Stomach (tissue), 9 donors: Measurements from ENCODE around the gene HSD17B13. TPM values are rescaled to one million over a fixed set of nuclear protein-coding genes. Genes with fewer than 3 reads are reported as not detected.

Source experiments
- DNase-seq, 2 donors: peaks; one replicate each; pipeline versions ENCODE4 v3.0.0 to v3.0.0-alpha.2; 2013 to 2019
- H3K27ac ChIP-seq, 5 donors: fragments of 200-600 bp in 4 of 5; sonication (generic) in 4 of 5; one replicate each; pipeline ENCODE4 v1.5.1; 2013 to 2019; ENCODE audit warnings: mild to moderate bottlenecking in 1 of 5, moderate library complexity in 1 of 5
- H3K27me3 ChIP-seq, 3 donors: fragments of 200-600 bp; sonication (generic); one replicate each; pipeline ENCODE4 v1.5.1; 2017 to 2019; ENCODE audit warnings: mixed run types in 1 of 3
- H3K36me3 ChIP-seq, 4 donors: fragments of 200-600 bp; sonication (generic); 1 replicate in 3 of 4; 2 replicates in 1 of 4; pipeline ENCODE4 v1.5.1; 2016 to 2019
- H3K4me1 ChIP-seq, 4 donors: fragments of 200-600 bp; sonication (generic); one replicate each; pipeline ENCODE4 v1.5.1; 2016 to 2019
- H3K4me3 ChIP-seq, 4 donors: fragments of 200-600 bp; sonication (generic) in 3 of 4; one replicate each; pipeline ENCODE4 v1.5.1; 2016 to 2019; ENCODE audit warnings: mild to moderate bottlenecking in 1 of 4
- H3K9me3 ChIP-seq, 4 donors: fragments of 200-600 bp; sonication (generic); one replicate each; pipeline ENCODE4 v1.5.1; 2016 to 2019
- EP300 ChIP-seq: sonication (generic); formaldehyde crosslinking; IDR thresholded peaks from one replicate; pipeline ENCODE4 v1.6.1; 2017; ENCODE audit warnings: antibody characterized with exemption
- POLR2A ChIP-seq, 4 donors: fragments of 450-650 bp; IDR thresholded peaks; one replicate each; pipeline ENCODE4 v1.6.1; 2016; ENCODE audit warnings: antibody characterized with exemption in 4 of 4, control low read depth in 2 of 4, mild to moderate bottlenecking in 1 of 4, moderate library complexity in 1 of 4
- POLR2AphosphoS5 ChIP-seq, 3 donors: sonication (generic); formaldehyde crosslinking; IDR thresholded peaks; one replicate each; pipeline ENCODE4 v1.6.1; 2016; ENCODE audit warnings: antibody characterized with exemption in 3 of 3
- WGBS, 5 donors: extraction: QIAGEN DNeasy Blood & Tissue Kit in 3 of 5; methylation state at CpG; one replicate each; pipeline versions ENCODE4 v1.1.5 to v1.1.7; 2013 to 2018; 5-methylcytosine and 5-hydroxymethylcytosine counted together
- intact Hi-C: fragments of 100-400 bp; cut with DNase I; formaldehyde crosslinking; loops from one replicate; pipeline ENCODE4 v1.15.1; 2023; ENCODE audit warnings: low total_unique reads
- polyA plus RNA-seq, 3 donors: library from polyadenylated mRNA; stranded (reverse); fragments of 200-250 nt; gene quantifications; one replicate each; pipeline ENCODE4 v1.2.3, GENCODE V29; 2013
- total RNA-seq, 5 donors: library from RNA; depleted of rRNA; stranded (reverse); fragments of >200 nt; gene quantifications; one replicate each; pipeline versions ENCODE4 v1.1.0 to v1.2.3, GENCODE V29; 2014 to 2016
- TF ChIP-seq, protein P1 (sequence below), 7 experiments: fragments of 450-650 bp in 4 of 7; fragments of 200-600 bp in 3 of 7; sonication (generic) in 3 of 7; IDR thresholded peaks; one replicate each; pipeline ENCODE4 v1.5.1; 2016 to 2019; ENCODE audit warnings: antibody characterized with exemption in 7 of 7, control low read depth in 2 of 7, mild to moderate bottlenecking in 1 of 7
- donor health status: healthy with polysubstance abuse.
- donor health status: Bipolar disorder and iron deficiency.
- donor health status: healthy.

The HSD17B13 gene
- total and polyA plus RNA-seq, 8 donors, result 0.05 to 1.8 (median 0.87) TPM; not detected in 4

DNA sequence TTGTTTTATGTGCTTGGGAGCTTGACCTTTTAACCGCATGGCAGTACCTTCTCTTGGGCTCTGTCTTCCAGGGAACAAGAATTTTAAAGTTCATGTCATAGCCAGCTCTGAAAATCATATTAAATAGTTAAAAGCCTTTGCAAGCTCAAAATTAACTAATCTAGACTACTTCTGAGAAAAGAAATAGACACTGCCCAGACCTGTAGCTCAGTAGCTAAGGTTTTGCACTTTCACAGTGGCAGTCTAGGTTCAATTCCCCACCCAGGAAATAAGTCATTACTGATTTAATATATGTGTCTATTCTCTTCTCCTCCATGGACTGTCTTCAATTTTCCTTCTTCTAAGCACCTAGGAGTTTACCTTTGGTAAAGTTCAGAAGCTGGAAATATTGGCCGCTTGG, 40.9 kb upstream of the HSD17B13 start:
- H3K4me3 ChIP-seq, result no peak overlapping the region
- WGBS, 5 donors, result 96 to 100% (median 98%) methylated on average over 2 of the region's 2 CpGs
- TF ChIP-seq EP300 (no peak), POLR2A (IDR thresholded peaks at IDR 0.05) (no peak)
- no peak for DNase-seq
- H3K4me1 ChIP-seq, result peaks cover 0 to 13% (median 0%) of the 10 kb centered on the region in 4 donors
- H3K27ac ChIP-seq, result no peak overlapping the region
- intact Hi-C loops, result no loop called here
- H3K36me3 ChIP-seq, result peaks cover 24 to 94% (median 86%) of the 10 kb centered on the region in 4 donors
- no peaks in the 10 kb centered on the region for H3K9me3 ChIP-seq
- no peaks in the 10 kb centered on the region for H3K27me3 ChIP-seq

DNA sequence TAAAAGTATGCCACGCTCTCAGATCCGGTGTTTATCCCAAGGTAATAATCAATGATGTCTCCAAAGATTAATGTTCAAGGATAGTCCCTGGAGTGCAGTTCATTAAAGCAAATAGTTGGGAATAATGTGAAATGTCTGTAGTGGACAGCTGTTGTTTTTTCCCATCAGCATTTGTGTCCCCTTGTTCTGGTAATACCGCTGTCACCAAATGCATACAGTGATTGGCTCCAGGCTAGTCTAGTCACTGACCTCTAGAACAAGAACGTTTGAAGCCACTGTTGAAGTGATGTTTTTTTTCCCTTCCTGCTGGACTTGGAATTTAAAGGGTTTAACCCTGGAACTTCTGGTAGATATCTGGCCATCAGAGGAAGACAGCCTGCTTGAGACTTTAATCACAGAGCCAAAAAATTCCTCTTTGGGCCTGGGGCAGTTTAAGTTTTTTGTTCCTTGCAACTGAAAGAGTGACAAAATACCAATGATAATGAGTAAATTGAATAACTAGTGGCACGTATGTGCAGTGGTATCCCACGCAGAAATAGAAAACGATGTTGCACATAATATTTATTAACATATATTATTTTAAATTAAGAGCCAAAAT, 37.8 kb upstream of the HSD17B13 start:
- peaks cover 23 to 87% (median 79%) of the 10 kb centered on the region in 4 donors for H3K36me3 ChIP-seq

GRCh38 chr4:87359258-87359657, 36.6 kb upstream of the HSD17B13 start:
- Histone ChIP-seq H3K4me1 (peaks cover 0 to 6% (median 2%) of the 10 kb centered on the region in 4 donors), H3K27me3 (no peaks in the 10 kb centered on the region), H3K36me3 (peaks cover 12 to 84% (median 74%) of the 10 kb centered on the region in 4 donors), H3K4me3 (no peak overlapping the region), H3K9me3 (no peaks in the 10 kb centered on the region), H3K27ac (no peak overlapping the region)
- TF ChIP-seq, protein P1, sequence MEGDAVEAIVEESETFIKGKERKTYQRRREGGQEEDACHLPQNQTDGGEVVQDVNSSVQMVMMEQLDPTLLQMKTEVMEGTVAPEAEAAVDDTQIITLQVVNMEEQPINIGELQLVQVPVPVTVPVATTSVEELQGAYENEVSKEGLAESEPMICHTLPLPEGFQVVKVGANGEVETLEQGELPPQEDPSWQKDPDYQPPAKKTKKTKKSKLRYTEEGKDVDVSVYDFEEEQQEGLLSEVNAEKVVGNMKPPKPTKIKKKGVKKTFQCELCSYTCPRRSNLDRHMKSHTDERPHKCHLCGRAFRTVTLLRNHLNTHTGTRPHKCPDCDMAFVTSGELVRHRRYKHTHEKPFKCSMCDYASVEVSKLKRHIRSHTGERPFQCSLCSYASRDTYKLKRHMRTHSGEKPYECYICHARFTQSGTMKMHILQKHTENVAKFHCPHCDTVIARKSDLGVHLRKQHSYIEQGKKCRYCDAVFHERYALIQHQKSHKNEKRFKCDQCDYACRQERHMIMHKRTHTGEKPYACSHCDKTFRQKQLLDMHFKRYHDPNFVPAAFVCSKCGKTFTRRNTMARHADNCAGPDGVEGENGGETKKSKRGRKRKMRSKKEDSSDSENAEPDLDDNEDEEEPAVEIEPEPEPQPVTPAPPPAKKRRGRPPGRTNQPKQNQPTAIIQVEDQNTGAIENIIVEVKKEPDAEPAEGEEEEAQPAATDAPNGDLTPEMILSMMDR (IDR thresholded peaks at IDR 0.05), result no peak
- TF ChIP-seq POLR2A (IDR thresholded peaks at IDR 0.05) (no peak), POLR2AphosphoS5 (IDR thresholded peaks at IDR 0.05) (no peak), EP300 (no peak)
- WGBS, 5 donors, result 92 to 99% (median 96%) methylated on average over 4 of the region's 4 CpGs
- DNase-seq, result no peak
- intact Hi-C loops, result no loop called here

More for the DNA sequence above, 37.8 kb upstream of the HSD17B13 start:
- no peaks in the 10 kb centered on the region for H3K27me3 ChIP-seq
- H3K4me3 ChIP-seq, result no peak overlapping the region
- H3K4me1 ChIP-seq, result peaks cover 0 to 8% (median 0%) of the 10 kb centered on the region in 4 donors
- H3K9me3 ChIP-seq, result no peaks in the 10 kb centered on the region
- 77 to 85% (median 78%) methylated on average over 7 of the region's 7 CpGs for WGBS, 5 donors
- TF ChIP-seq POLR2AphosphoS5 (IDR thresholded peaks at IDR 0.05) (no peak), POLR2A (IDR thresholded peaks at IDR 0.05) (no peak), EP300 (no peak)
- TF ChIP-seq, protein P1 (IDR thresholded peaks at IDR 0.05), result no peak
- intact Hi-C loops, result no loop called here
- no peak for DNase-seq
- no peak overlapping the region for H3K27ac ChIP-seq

GRCh38 chr4:87356832-87357526, 34.3 kb upstream of the HSD17B13 start:
- TF ChIP-seq POLR2AphosphoS5 (IDR thresholded peaks at IDR 0.05) (no peak), POLR2A (IDR thresholded peaks at IDR 0.05) (no peak), EP300 (no peak)
- TF ChIP-seq, protein P1 (IDR thresholded peaks at IDR 0.05), result no peak
- peaks cover 0 to 72% (median 56%) of the 10 kb centered on the region in 4 donors for H3K36me3 ChIP-seq
- H3K4me3 ChIP-seq, result no peak overlapping the region
- DNase-seq, result no peak
- peaks cover 0 to 8% (median 3%) of the 10 kb centered on the region in 4 donors for H3K4me1 ChIP-seq
- WGBS, 5 donors, result 75 to 92% (median 83%) methylated on average over 2 of the region's 2 CpGs
- no peaks in the 10 kb centered on the region for H3K27me3 ChIP-seq
- H3K27ac ChIP-seq, result no peak overlapping the region
- no peaks in the 10 kb centered on the region for H3K9me3 ChIP-seq
- intact Hi-C loops, result no loop called here
